Measurements from ENCODE around the gene ZBTB22.
"Not testable (repeated sequence)": the region's sequence is repeated elsewhere in the genome, so short reads cannot be mapped to it uniquely, and the experiment has no call there.

Gene ZBTB22, protein sequence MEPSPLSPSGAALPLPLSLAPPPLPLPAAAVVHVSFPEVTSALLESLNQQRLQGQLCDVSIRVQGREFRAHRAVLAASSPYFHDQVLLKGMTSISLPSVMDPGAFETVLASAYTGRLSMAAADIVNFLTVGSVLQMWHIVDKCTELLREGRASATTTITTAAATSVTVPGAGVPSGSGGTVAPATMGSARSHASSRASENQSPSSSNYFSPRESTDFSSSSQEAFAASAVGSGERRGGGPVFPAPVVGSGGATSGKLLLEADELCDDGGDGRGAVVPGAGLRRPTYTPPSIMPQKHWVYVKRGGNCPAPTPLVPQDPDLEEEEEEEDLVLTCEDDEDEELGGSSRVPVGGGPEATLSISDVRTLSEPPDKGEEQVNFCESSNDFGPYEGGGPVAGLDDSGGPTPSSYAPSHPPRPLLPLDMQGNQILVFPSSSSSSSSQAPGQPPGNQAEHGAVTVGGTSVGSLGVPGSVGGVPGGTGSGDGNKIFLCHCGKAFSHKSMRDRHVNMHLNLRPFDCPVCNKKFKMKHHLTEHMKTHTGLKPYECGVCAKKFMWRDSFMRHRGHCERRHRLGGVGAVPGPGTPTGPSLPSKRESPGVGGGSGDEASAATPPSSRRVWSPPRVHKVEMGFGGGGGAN

DNA sequence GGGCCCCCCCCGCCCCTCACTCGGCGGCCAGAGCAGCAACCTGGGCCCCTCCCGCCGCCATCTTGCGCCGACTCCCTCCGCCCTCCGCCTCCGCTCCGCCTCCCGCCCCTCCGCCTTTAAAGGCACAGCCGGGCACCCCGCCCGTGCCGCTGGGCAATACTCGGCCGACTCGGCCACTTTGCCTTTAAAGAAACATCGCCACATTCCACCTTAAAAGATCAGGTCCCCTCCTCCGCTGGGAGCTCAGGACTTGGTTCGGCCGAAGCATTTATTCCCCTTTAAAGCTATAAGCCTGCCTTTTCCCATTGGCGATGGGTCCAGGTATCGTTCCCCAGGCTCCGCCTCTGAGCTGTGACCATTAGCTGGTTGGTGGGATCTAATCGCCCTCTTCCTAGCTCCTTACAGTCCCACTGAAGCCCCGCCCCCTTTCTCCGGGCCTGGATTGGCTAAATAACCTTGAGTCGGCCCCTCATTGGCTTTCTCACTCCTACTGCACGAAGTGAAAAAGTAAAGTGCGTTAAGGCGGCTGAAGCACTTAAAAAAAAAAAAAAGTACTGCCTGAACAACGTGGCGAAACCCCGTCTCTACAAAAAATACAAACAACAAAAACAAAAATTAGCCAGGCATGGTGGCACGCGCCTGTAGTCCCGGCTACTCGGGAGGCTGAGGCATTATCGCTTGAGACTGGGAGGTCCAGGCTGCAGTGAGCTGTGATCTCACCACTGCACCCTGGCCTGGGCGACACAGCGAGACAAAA is at the start of gene ZBTB22:
Gene ZBTB22, minus strand, starts transcription at position 76 of the 757 bp plus-strand sequence. CDS start 828 bp downstream, outside the sequence.
- DNase-seq (ENCODE audit: low read depth) = peak; percentile 90

- DNase-seq (ENCODE audit: low read depth) = no peak
These were observed 49.6 kb upstream of the ZBTB22 start for GRCh38 chr6:33367009-33367714.

GRCh38 chr6:33365206-33365971 is 47.8 kb upstream of the ZBTB22 start:
- DNase-seq (ENCODE audit: low read depth) = not testable (repeated sequence)

DNA sequence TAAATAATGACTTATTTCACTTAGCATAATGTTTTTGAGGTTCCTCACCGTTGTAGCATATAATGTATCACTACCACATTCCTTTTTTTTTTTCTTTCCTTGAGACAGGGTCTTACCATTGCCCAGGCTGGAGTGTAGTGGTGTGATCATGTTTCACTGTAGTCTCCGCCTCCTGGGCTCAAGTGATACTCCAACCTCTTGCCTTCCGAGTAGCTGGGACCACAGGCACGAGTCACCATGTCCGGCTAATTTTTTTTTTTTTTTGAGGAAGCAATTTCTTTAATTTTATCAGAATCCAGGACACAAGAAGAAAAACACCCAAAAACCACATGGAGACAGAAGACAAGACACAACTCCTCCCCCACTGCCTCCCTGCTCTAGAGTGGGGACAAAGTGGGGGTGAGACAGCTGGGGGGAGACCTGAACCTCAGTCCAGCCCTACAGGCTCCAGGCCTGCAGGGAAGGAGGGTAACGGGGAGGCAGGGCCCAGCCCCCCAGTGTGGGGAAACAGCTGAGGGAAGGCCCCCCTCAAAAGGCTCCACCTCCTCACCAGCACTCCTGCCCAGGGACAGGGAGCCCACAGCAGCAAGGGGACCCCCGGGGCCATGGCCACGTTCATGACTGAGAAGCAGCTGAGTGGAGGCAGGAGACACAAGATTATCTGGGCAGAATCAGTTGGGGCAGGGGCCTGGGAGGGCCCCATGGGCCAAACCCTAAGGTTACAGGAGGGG is 47.1 kb upstream of the ZBTB22 start:
- DNase-seq (ENCODE audit: low read depth) = not testable (repeated sequence)

- not testable (repeated sequence) for DNase-seq (ENCODE audit: low read depth)
These were observed 45.9 kb upstream of the ZBTB22 start for GRCh38 chr6:33363486-33363885.

GRCh38 chr6:33359331-33359730 is 41.8 kb upstream of the ZBTB22 start:
- DNase-seq (ENCODE audit: low read depth) = no peak

- DNase-seq (ENCODE audit: low read depth) = not testable (repeated sequence)
These were observed 39.8 kb upstream of the ZBTB22 start for GRCh38 chr6:33357160-33357871.

DNA sequence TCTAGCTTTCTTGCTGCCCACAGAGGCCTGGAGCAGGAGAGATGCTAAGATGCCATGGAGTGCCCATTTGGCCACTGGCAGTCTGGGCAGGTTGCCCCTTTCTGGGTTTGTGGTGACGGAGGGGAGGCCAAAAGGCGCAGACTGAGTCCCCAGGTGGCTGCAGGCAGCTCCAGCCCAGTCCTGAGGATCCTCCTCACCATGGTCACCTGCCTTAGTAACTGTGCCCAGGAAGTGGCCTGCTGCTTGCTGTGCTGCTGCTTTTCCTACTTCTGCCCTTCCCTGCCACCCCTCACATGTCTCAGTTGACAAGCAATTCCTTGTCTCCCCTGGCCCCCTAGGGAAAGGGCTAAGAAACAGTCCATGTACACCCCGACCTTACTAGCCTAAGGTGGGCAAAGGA is 38.8 kb upstream of the ZBTB22 start:
- no peak for DNase-seq (ENCODE audit: low read depth)

- not testable (repeated sequence) for DNase-seq (ENCODE audit: low read depth)
These were observed 38.3 kb upstream of the ZBTB22 start for GRCh38 chr6:33355860-33356259.

DNA sequence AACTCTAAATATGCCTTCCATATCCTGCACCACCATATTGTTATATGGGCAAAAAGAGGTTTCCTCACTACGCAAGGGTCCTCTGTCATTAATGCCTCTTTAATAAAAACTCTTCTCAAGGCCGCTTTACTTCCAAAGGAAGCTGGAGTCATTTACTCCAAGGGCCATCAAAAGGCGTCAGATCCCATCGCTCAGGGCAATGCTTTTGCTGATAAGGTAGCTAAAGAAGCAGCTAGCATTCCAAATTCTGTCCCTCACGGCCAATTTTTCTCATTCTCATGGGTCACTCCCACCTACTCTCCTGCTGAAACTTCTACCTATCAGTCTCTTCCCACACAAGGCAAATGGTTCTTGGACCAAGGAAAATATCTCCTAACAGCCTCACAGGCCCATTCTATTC is 30.3 kb upstream of the ZBTB22 start:
- no peak for DNase-seq (ENCODE audit: low read depth)

DNA sequence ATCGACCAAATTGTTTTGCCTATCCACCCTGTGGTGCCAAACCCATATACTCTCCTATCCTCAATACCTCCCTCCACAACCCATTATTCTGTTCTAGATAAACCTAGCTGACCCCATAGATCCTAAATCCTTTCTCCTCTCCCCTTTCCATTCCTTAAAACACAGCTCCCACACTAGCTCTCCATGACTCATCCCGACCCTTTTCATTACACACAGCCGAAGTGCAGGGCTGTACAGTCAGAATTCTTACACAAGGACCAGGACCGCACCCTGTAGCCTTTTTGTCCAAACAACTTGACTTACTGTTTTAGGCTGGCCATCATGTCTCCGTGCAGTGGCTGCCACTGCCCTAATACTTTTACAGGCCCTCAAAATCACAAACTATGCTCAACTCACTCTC is 29.4 kb upstream of the ZBTB22 start:
- DNase-seq (ENCODE audit: low read depth) = not testable (repeated sequence)

GRCh38 chr6:33344701-33345697 is 27.5 kb upstream of the ZBTB22 start:
- peak; percentile 37 for DNase-seq (ENCODE audit: low read depth)

DNA sequence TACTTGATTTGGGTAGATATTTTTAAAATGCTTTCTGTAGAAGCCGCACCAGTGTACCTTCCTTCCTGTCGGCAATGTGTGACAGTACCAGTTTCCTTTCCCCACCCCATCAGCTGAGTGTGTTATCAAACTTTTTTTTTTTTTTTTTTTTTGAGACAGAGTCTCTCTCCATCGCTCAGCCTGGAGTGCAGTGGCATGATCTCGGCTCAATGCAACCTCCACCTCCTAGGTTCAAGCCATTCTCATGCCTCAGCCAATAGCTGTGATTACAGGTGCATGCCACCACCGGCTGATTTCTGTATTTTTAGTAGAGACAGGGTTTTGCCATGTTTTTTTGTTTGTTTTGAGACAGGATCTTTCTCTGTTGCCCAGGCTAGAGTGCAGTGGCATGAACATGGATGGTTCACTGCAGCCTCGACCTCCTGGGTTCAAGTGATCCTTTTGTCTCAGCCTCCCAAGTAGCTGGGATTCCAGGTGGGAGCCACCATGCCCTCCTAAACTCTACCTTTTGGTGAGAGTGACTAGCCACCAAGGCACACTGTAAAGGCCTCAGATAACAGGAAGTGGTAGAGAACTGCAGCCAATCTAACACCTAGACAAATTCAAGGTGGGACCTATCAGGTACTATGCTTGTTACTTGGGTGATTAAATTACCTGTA is 26.5 kb upstream of the ZBTB22 start:
- DNase-seq (ENCODE audit: low read depth) = no peak

DNA sequence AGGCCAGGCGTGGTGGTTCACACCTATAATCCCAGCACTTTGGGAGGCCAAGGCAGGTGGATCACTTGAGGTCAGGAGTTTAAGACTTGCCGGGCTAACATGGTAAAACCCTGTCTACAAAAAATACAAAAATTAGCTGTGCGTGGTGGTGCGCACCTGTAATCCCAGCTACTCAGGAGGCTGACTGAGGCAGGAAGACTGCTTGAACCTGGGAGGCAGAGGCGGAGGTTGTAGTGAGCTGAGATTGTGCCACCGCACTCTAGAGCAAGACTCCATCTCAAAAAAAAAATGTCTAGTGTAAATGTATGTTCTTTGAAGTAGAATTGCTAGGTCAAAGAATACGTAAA is 26.0 kb upstream of the ZBTB22 start:
- DNase-seq (ENCODE audit: low read depth) = not testable (repeated sequence)

DNA sequence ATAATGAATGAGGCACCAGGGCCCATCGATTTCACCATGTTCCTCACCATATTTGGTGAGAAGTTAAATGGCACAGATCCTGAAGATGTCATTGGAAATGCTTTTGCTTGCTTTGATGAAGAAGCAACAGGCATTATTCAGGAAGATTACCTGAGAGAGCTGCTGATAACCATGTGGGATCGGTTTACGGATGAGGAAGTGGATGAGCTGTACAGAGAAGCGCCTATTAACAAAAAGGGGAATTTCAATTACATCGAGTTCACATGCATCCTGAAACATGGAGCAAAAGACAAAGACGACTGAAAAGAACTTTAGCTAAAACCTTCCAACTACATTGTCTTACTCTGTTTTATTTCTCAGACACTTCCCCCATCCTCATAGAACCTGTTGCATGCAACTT is 21.6 kb upstream of the ZBTB22 start:
- no peak for DNase-seq (ENCODE audit: low read depth)

DNA sequence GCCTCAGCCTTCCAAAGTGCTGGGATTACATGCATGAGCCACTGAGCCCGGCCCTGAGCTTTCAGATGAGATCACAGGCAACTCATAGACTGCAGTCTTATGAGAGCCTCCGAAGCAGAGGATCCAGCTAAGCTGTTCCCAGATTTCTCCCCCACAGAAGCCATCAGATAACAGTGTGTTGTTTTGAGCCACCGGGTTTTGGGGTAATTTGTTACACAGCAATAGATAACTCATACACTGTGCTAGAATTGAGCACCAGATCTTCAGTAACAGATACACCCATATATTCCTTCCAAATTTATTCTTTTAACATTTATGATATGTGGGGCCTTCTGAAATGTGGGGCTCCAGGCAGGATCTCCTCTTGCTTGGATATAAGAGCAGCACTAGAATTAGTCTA is 19.0 kb upstream of the ZBTB22 start:
- no peak for DNase-seq (ENCODE audit: low read depth)

DNA sequence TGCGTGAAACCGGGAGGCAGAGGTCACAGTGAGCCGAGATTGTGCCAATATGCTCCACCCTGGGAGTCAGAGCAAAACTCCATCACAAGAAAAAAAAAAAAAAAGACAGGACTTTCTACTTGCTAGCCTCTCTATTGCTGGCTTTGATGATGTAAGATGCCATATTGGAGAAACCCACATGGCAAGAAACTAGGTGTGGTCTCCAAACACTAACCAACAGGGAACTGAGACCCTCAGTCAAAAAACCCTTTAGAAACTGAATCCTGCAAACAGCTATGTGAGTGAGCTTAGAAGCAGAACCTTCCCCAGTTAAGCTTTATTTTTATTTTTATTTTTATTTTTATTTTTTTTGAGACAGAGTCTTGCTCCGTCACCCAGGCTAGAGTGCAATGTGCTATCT is 18.4 kb upstream of the ZBTB22 start:
- DNase-seq (ENCODE audit: low read depth) = no peak

DNA sequence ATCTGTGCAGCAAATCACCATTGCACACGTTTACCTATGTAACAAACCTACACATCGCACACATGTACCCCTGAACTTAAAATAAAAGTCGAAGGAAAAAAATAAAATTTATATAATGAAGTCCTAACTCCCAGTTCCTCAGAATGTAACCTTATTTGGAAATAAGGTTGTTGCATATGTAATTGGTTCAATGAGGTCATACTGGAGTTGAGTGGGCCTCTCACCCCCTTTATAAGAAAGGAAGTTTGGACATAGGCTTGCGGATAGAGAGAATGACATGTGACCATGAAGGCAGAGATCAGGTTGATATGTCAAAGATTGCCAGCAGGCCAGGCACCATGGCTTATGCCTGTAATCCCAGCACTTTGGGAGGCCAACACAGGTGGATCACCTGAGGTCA is 16.1 kb upstream of the ZBTB22 start:
- no peak for DNase-seq (ENCODE audit: low read depth)

Data from activated T-helper 9 cell treated with anti-CD3 and anti-CD28 coated beads, Interleukin-2, amount 50 U/mL, for 16 hours (primary cell).